Hepatocyte (in vitro differentiated cells): ENCODE results near the gene TOLLIP. TPM values are rescaled to one million over a fixed set of nuclear protein-coding genes. Genes with fewer than 3 reads are reported as not detected.

Experiments
- DNase-seq: peaks from one replicate; pipeline ENCODE4 v3.0.0-alpha.2; 2016; ENCODE audit warnings: low spot score
- H2AFZ ChIP-seq: fragments of 200-600 bp; sonication (generic); 2 replicates; pipeline ENCODE4 v1.6.0; 2016; ENCODE audit warnings: antibody characterized with exemption, mild to moderate bottlenecking
- H3K27ac ChIP-seq: fragments of 200-600 bp; sonication (generic); 2 replicates; pipeline ENCODE4 v1.5.1; 2016; ENCODE audit warnings: mild to moderate bottlenecking
- H3K27me3 ChIP-seq: fragments of 200-600 bp; sonication (generic); 2 replicates; pipeline ENCODE4 v1.6.1; 2016
- H3K36me3 ChIP-seq: fragments of 200-600 bp; sonication (generic); replicated peaks from 2 replicates; pipeline ENCODE4 v1.5.1; 2016; ENCODE audit warnings: low read depth; ENCODE audit not compliant: insufficient read depth
- H3K4me1 ChIP-seq: fragments of 200-600 bp; sonication (generic); 2 replicates; pipeline ENCODE4 v1.5.1; 2016; ENCODE audit warnings: mild to moderate bottlenecking, moderate library complexity; ENCODE audit not compliant: insufficient read depth
- H3K4me2 ChIP-seq: fragments of 200-600 bp; sonication (generic); 2 replicates; pipeline ENCODE4 v1.6.0; 2016
- H3K4me3 ChIP-seq: fragments of 200-600 bp; sonication (generic); 2 replicates; pipeline ENCODE4 v1.5.1; 2016; ENCODE audit warnings: mild to moderate bottlenecking
- H3K79me2 ChIP-seq: fragments of 200-600 bp; sonication (generic); 2 replicates; pipeline ENCODE4 v1.6.0; 2017; ENCODE audit warnings: mild to moderate bottlenecking
- H3K9me2 ChIP-seq: fragments of 200-600 bp; sonication (generic); replicated peaks from 2 replicates; pipeline ENCODE4 v1.6.0; 2017; ENCODE audit warnings: mild to moderate bottlenecking; ENCODE audit not compliant: insufficient read depth
- H3K9me3 ChIP-seq: fragments of 200-600 bp; sonication (generic); 2 replicates; pipeline ENCODE4 v1.5.1; 2016; ENCODE audit warnings: low read depth, mild to moderate bottlenecking
- H4K20me1 ChIP-seq: fragments of 200-600 bp; sonication (generic); 2 replicates; pipeline ENCODE4 v1.6.0; 2016; ENCODE audit warnings: mild to moderate bottlenecking; ENCODE audit not compliant: insufficient read depth, poor library complexity, severe bottlenecking
- CTCF ChIP-seq: fragments of 200-600 bp; sonication (generic); IDR thresholded peaks from 2 replicates; pipeline ENCODE4 v1.5.1; 2016; ENCODE audit warnings: antibody characterized with exemption, mild to moderate bottlenecking; ENCODE audit not compliant: poor library complexity
- EZH2 ChIP-seq: fragments of 200-600 bp; sonication (generic); IDR thresholded peaks from 2 replicates; pipeline ENCODE4 v1.6.1; 2016; ENCODE audit warnings: antibody characterized with exemption, mild to moderate bottlenecking, borderline replicate concordance
- EZH2phosphoT487 ChIP-seq: fragments of 200-600 bp; sonication (generic); IDR thresholded peaks from one replicate; pipeline ENCODE4 v1.6.1; 2018; ENCODE audit warnings: antibody characterized with exemption, mild to moderate bottlenecking, low read depth, moderate library complexity; ENCODE audit not compliant: unreplicated experiment, severe bottlenecking
- WGBS: methylation state at CpG from one replicate; pipeline ENCODE4 v1.1.6; 2016; ENCODE audit warnings: low lambda C conversion rate; ENCODE audit errors: missing lambda C conversion rate; 5-methylcytosine and 5-hydroxymethylcytosine counted together
- polyA plus RNA-seq: library from polyadenylated mRNA; unstranded; fragments of >200 nt; fragmentation: Nextera tagmentation; extraction: Ambion mirVana; gene quantifications from 2 replicates; pipeline ENCODE4 v1.2.1, GENCODE V29; 2016
- total RNA-seq: library from RNA; depleted of rRNA; stranded (reverse); fragments of >200 nt; gene quantifications from 2 replicates; pipeline ENCODE4 v1.2.3, GENCODE V29; 2014

TOLLIP gene
- total and polyA plus RNA-seq, 2 experiments from 2014 or later, result 33.3 to 80.9 TPM

- no peak for TF ChIP-seq EZH2phosphoT487
- no peak for TF ChIP-seq EZH2
- no peak for TF ChIP-seq CTCF
- 87% methylated on average over 23 of the region's 23 CpGs for WGBS
- Histone ChIP-seq H3K79me2 (no peaks in the 10 kb centered on the region), H3K4me2 (no peak overlapping the region), H3K9me2 (no peaks in the 10 kb centered on the region), H3K27ac (no peak overlapping the region), H4K20me1 (no peaks in the 10 kb centered on the region), H3K36me3 (no peaks in the 10 kb centered on the region), H2AFZ (no peak overlapping the region), H3K4me3 (no peak overlapping the region), H3K27me3 (no peaks in the 10 kb centered on the region), H3K4me1 (no peaks in the 10 kb centered on the region), H3K9me3 (no peaks in the 10 kb centered on the region)
- no peak for DNase-seq
Measured at GRCh38 chr11:1227551-1228100, 81.8 kb downstream of the TOLLIP start.

GRCh38 chr11:1226986-1227550 is 82.4 kb downstream of the TOLLIP start:
- H4K20me1 ChIP-seq, result no peaks in the 10 kb centered on the region
- H3K4me3 ChIP-seq, result no peak overlapping the region
- 82% methylated on average over 10 of the region's 23 CpGs for WGBS

DNA sequence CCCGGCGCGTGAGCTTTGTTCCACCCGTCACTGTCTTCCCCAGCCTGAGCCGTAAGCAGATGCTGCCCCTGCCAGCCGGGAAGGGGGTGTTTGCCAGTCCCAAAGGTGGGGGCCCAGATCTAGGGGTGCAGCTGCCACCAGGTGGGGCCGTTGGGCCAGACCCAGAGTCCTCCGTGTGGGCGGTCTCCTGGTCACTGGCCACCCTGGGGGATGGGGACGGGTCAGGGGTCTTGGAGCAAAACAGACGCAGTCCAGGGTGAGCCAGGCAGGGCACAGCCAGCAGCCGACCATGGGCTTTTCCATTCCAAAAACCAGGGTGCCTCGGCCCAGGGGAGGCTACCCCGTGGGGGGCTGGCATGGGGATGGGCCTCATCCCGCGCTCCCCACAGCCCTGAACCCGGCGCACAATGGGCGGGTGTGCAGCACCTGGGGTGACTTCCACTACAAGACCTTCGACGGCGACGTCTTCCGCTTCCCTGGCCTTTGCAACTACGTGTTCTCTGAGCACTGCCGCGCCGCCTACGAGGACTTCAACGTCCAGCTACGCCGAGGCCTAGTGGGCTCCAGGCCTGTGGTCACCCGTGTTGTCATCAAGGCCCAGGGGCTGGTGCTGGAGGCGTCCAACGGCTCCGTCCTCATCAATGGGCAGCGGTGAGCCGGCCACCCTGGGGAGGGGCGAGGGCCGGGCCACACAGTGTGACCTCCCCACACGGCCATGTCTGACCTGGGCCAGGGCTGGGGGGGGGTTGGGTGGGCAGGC is 83.0 kb downstream of the TOLLIP start:
- H3K4me1 ChIP-seq, result no peaks in the 10 kb centered on the region
- H3K79me2 ChIP-seq, result no peaks in the 10 kb centered on the region
- no peak overlapping the region for H3K27ac ChIP-seq
- no peak overlapping the region for H3K4me2 ChIP-seq
- TF ChIP-seq EZH2phosphoT487 (no peak), CTCF (no peak), EZH2 (no peak)
- no peaks in the 10 kb centered on the region for H3K9me2 ChIP-seq
- no peaks in the 10 kb centered on the region for H4K20me1 ChIP-seq
- WGBS, result 90% methylated on average over 27 of the region's 41 CpGs
- no peaks in the 10 kb centered on the region for H3K36me3 ChIP-seq
- no peaks in the 10 kb centered on the region for H3K9me3 ChIP-seq
- no peak for DNase-seq
- no peak overlapping the region for H3K4me3 ChIP-seq
- no peaks in the 10 kb centered on the region for H3K27me3 ChIP-seq
- H2AFZ ChIP-seq, result no peak overlapping the region

More at GRCh38 chr11:1226986-1227550, 82.4 kb downstream of the TOLLIP start:
- Histone ChIP-seq H3K4me2 (no peak overlapping the region), H3K27ac (no peak overlapping the region), H3K9me3 (no peaks in the 10 kb centered on the region), H3K9me2 (no peaks in the 10 kb centered on the region), H3K27me3 (no peaks in the 10 kb centered on the region), H3K36me3 (no peaks in the 10 kb centered on the region), H3K79me2 (no peaks in the 10 kb centered on the region), H2AFZ (no peak overlapping the region), H3K4me1 (no peaks in the 10 kb centered on the region)
- DNase-seq, result no peak
- no peak for TF ChIP-seq EZH2phosphoT487
- TF ChIP-seq CTCF, result peak; percentile 3
